Measurements from ENCODE around the gene IRGC.

GRCh38 chr19:43719918-43720317, 4.0 kb downstream of the IRGC start:
- no peak for TF ChIP-seq POLR2AphosphoS5 (IDR thresholded peaks at IDR 0.05; ENCODE audit: low read depth, low read length)
- no peak for TF ChIP-seq TAF1 (IDR thresholded peaks at IDR 0.05; ENCODE audit: borderline replicate concordance, insufficient read depth, low read length)
- no peak for TF ChIP-seq REST (IDR thresholded peaks at IDR 0.05; ENCODE audit: insufficient read depth in 1 of 2, low read depth in 2 of 2, low read length in 2 of 2)
- TF ChIP-seq FOXP2 (optimal IDR thresholded peaks at IDR 0.05; ENCODE audit: borderline replicate concordance, extremely low read depth, extremely low read length, insufficient read depth) = no peak
- no peak for TF ChIP-seq SIN3A (IDR thresholded peaks at IDR 0.05; ENCODE audit: borderline replicate concordance, insufficient read depth, low read length)
